K562 (cell line): ENCODE measurements around the gene MUC22.
"Not testable (repeated sequence)": the region's sequence is repeated elsewhere in the genome, so short reads cannot be mapped to it uniquely, and the experiment has no call there.

Experiments
- CEBPB ChIP-seq: fragments of 450-650 bp; IDR thresholded peaks from 2 replicates; pipeline ENCODE4 v1.6.1; 2016; ENCODE audit warnings: missing genetic modification characterization, missing compliant biosample characterization
- CHD2 ChIP-seq: IDR thresholded peaks from 2 replicates; pipeline ENCODE4 v1.6.1; 2011; ENCODE audit warnings: low read depth, low read length
- FOXP1 ChIP-seq: sonication (generic); formaldehyde crosslinking; IDR thresholded peaks from 2 replicates; pipeline ENCODE4 v1.8.0; 2022; ENCODE audit warnings: mild to moderate bottlenecking, missing genetic modification reagents
- KDM2B ChIP-seq: fragments of 250-450 bp; sonication (Bioruptor Pico); IDR thresholded peaks from 2 replicates; pipeline ENCODE4 v1.8.0; 2021; ENCODE audit warnings: mild to moderate bottlenecking, moderate library complexity
- KLF10 ChIP-seq: fragments of 250-450 bp; sonication (Bioruptor Pico); IDR thresholded peaks from 2 replicates; pipeline ENCODE4 v1.6.1; 2021; ENCODE audit warnings: matching md5 sums
- NFIC ChIP-seq: fragments of 450-650 bp; IDR thresholded peaks from 2 replicates; pipeline ENCODE4 v1.6.1; 2017; ENCODE audit warnings: mild to moderate bottlenecking, inconsistent platforms
- POLR2AphosphoS5 ChIP-seq: IDR thresholded peaks from 2 replicates; pipeline ENCODE4 v1.6.1; 2011; ENCODE audit warnings: mild to moderate bottlenecking, low read depth, low read length, moderate library complexity; ENCODE audit not compliant: control insufficient read depth, insufficient read depth
- SAFB2 ChIP-seq: fragments of 200-400 bp; formaldehyde crosslinking; IDR thresholded peaks from 2 replicates; pipeline ENCODE4 v1.6.1; 2018; ENCODE audit warnings: borderline replicate concordance, low read length, low read depth, moderate library complexity; ENCODE audit not compliant: severe bottlenecking
- ZNF232 ChIP-seq: sonication (generic); formaldehyde crosslinking; IDR thresholded peaks from 2 replicates; pipeline ENCODE4 v1.8.0; 2022; ENCODE audit warnings: mild to moderate bottlenecking, missing genetic modification reagents
- TF ChIP-seq, protein P1 (sequence below): fragments of 450-650 bp; IDR thresholded peaks from 2 replicates; pipeline ENCODE4 v1.6.1; 2016
- TF ChIP-seq, protein P2 (sequence below): sonication (generic); formaldehyde crosslinking; IDR thresholded peaks from 2 replicates; pipeline ENCODE4 v1.5.0; 2020; ENCODE audit warnings: missing genetic modification reagents
- TF ChIP-seq, protein P3 (sequence below): sonication (generic); formaldehyde crosslinking; IDR thresholded peaks from 2 replicates; pipeline ENCODE4 v1.8.0; 2022; ENCODE audit warnings: mild to moderate bottlenecking, low read depth, missing genetic modification reagents
- TF ChIP-seq, protein P4 (sequence below), 3 experiments: IDR thresholded peaks in 2 of 3; conservative IDR thresholded peaks in 1 of 3; 2 replicates each; pipeline ENCODE4 v1.5.1; 2011 to 2012; ENCODE audit warnings: low read length in 3 of 3, mild to moderate bottlenecking in 3 of 3, control low read depth in 2 of 3, improper control_type of control experiment in 1 of 3, inconsistent platforms in 1 of 3, low read depth in 1 of 3, mixed read lengths in 1 of 3, moderate library complexity in 1 of 3; ENCODE audit not compliant: insufficient read depth in 2 of 3
- TF ChIP-seq, protein P5 (sequence below), 2 experiments: fragments of 450-650 bp; formaldehyde crosslinking in 1 of 2; IDR thresholded peaks; 2 replicates each; pipeline versions ENCODE4 v1.4.0 to v1.6.1; 2014 to 2020; ENCODE audit warnings: mild to moderate bottlenecking in 2 of 2, borderline replicate concordance in 1 of 2, low read depth in 1 of 2

DNA sequence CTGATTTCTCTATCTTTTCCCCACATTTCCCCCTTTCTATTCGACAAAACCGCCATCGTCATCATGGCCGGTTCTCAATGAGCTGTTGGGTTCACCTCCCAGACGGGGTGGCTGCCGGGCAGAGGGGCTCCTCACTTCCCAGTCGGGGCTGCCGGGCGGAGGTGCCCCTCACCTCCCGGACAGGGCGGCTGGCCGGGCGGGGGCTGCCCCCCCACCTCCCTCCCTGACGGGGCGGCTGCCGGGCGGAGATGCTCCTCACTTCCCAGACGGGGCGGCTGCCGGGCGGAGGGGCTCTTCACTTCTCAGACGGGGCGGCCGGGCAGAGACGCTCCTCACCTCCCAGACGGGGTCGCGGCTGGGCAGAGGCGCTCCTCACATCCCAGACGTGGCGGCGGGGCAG, 56.8 kb downstream of the MUC22 start:
- not testable (repeated sequence) for TF ChIP-seq SAFB2; FOXP1 (CRISPR knock-in tag); KLF10; POLR2AphosphoS5; ZNF232 (CRISPR knock-in tag); NFIC; KDM2B (CRISPR knock-in tag); CHD2; CEBPB (tag)
- TF ChIP-seq, protein P1, sequence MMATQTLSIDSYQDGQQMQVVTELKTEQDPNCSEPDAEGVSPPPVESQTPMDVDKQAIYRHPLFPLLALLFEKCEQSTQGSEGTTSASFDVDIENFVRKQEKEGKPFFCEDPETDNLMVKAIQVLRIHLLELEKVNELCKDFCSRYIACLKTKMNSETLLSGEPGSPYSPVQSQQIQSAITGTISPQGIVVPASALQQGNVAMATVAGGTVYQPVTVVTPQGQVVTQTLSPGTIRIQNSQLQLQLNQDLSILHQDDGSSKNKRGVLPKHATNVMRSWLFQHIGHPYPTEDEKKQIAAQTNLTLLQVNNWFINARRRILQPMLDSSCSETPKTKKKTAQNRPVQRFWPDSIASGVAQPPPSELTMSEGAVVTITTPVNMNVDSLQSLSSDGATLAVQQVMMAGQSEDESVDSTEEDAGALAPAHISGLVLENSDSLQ = not testable (repeated sequence)
- TF ChIP-seq, protein P2, sequence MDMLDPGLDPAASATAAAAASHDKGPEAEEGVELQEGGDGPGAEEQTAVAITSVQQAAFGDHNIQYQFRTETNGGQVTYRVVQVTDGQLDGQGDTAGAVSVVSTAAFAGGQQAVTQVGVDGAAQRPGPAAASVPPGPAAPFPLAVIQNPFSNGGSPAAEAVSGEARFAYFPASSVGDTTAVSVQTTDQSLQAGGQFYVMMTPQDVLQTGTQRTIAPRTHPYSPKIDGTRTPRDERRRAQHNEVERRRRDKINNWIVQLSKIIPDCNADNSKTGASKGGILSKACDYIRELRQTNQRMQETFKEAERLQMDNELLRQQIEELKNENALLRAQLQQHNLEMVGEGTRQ = not testable (repeated sequence)
- TF ChIP-seq, protein P3, sequence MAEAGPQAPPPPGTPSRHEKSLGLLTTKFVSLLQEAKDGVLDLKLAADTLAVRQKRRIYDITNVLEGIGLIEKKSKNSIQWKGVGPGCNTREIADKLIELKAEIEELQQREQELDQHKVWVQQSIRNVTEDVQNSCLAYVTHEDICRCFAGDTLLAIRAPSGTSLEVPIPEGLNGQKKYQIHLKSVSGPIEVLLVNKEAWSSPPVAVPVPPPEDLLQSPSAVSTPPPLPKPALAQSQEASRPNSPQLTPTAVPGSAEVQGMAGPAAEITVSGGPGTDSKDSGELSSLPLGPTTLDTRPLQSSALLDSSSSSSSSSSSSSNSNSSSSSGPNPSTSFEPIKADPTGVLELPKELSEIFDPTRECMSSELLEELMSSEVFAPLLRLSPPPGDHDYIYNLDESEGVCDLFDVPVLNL (CRISPR knock-in tag) = not testable (repeated sequence)
- TF ChIP-seq, protein P4, sequence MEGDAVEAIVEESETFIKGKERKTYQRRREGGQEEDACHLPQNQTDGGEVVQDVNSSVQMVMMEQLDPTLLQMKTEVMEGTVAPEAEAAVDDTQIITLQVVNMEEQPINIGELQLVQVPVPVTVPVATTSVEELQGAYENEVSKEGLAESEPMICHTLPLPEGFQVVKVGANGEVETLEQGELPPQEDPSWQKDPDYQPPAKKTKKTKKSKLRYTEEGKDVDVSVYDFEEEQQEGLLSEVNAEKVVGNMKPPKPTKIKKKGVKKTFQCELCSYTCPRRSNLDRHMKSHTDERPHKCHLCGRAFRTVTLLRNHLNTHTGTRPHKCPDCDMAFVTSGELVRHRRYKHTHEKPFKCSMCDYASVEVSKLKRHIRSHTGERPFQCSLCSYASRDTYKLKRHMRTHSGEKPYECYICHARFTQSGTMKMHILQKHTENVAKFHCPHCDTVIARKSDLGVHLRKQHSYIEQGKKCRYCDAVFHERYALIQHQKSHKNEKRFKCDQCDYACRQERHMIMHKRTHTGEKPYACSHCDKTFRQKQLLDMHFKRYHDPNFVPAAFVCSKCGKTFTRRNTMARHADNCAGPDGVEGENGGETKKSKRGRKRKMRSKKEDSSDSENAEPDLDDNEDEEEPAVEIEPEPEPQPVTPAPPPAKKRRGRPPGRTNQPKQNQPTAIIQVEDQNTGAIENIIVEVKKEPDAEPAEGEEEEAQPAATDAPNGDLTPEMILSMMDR (IDR thresholded peaks at IDR 0.05 in 2 of 3, conservative IDR thresholded peaks at IDR 0.05 in 1 of 3; ENCODE audit: insufficient read depth in 2 of 3, low read depth in 1 of 3, low read length in 3 of 3) = not testable (repeated sequence)
- TF ChIP-seq, protein P5, sequence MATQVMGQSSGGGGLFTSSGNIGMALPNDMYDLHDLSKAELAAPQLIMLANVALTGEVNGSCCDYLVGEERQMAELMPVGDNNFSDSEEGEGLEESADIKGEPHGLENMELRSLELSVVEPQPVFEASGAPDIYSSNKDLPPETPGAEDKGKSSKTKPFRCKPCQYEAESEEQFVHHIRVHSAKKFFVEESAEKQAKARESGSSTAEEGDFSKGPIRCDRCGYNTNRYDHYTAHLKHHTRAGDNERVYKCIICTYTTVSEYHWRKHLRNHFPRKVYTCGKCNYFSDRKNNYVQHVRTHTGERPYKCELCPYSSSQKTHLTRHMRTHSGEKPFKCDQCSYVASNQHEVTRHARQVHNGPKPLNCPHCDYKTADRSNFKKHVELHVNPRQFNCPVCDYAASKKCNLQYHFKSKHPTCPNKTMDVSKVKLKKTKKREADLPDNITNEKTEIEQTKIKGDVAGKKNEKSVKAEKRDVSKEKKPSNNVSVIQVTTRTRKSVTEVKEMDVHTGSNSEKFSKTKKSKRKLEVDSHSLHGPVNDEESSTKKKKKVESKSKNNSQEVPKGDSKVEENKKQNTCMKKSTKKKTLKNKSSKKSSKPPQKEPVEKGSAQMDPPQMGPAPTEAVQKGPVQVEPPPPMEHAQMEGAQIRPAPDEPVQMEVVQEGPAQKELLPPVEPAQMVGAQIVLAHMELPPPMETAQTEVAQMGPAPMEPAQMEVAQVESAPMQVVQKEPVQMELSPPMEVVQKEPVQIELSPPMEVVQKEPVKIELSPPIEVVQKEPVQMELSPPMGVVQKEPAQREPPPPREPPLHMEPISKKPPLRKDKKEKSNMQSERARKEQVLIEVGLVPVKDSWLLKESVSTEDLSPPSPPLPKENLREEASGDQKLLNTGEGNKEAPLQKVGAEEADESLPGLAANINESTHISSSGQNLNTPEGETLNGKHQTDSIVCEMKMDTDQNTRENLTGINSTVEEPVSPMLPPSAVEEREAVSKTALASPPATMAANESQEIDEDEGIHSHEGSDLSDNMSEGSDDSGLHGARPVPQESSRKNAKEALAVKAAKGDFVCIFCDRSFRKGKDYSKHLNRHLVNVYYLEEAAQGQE (IDR thresholded peaks at IDR 0.05; ENCODE audit: borderline replicate concordance) = not testable (repeated sequence)
- TF ChIP-seq, protein P5 (CRISPR knock-in tag; IDR thresholded peaks at IDR 0.05; ENCODE audit: low read depth) = not testable (repeated sequence)
